ENCODE results near the gene PLCG2.
"Not testable (repeated sequence)": the region's sequence is repeated elsewhere in the genome, so short reads cannot be mapped to it uniquely, and the experiment has no call there.

The PLCG2 gene

DNA sequence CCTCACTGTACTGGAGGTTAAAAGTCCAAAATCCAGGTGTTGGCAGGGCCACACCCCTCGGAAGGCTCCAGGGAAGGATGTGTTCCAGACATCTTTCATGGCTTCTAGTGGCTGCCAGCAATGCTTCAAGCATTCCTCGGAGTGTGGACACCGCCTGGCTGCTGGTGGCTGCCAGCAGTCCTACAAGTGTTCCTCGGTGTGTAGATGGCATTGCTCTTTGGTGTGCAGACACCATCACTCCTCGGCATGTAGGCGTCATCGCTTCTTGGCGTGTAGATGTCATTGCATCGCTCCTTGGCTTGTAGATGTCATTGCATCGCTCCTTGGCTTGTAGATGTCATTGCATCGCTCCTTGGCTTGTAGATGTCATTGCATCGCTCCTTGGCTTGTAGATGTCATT is 98.4 kb downstream of the PLCG2 start:
- not testable (repeated sequence) for DNase-seq (ENCODE audit: low read depth in 2 of 2)

DNA sequence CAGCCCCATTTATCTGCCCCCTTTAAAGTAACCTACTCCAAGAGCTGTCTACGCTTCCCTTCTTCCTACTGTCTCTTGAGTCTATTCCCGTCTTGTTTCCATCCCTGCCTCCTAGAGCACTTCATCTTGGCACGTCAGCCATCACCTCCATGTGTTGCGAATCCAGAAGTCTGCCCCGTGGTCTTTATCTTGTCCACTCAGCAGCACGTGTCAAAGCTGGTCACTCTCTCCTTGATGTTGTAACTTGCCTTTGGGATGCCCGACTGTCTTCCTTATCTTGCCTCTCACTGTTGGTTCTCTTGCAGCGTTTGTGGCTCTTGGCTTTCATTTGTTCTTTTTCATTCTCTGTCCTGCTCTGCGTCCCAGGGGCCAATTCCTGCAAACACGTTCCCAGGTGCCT is 99.4 kb downstream of the PLCG2 start:
- no peak for DNase-seq (ENCODE audit: low read depth in 2 of 2)

DNA sequence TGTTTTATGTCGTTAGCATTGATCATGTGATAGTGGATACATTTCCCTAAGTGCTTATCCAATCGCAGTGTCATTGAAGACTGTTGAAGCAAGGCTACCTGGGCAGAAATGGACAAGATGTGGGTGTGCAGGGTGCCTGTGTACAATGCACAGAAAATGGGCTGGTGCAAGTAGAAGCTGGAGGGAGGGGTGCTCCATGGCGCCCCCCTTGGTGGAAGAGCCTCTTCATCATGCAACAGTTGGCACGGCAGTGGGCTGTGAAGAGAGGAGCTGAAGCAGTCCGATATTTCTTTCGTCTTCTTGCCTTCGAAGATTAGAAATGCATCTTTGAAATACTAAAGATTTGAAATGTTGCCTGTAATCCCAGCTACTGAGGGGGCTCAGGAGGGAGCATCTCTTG is 100.5 kb downstream of the PLCG2 start:
- no peak for DNase-seq (ENCODE audit: low read depth in 2 of 2)

DNA sequence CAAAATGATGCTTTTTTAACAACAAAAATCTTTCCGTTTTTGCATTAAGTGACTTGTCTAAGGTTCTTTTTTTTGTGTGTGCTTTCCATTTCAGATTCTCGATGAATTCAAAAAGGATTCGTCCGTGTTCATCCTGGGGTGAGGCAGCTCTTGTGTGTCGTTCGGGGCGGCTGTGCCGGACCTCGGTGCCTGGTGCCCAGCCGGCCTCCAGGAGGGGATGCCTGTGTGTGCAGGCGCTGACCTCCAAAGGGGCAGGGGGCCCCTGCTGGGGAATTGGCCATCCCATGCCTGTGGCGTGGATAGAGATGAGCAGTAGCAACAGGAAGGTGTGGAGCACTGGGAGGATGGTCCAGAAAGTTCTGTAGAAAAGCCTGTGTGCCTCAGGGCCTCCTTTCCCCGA is 101.7 kb downstream of the PLCG2 start:
- no peak for DNase-seq (ENCODE audit: low read depth in 2 of 2)

DNA sequence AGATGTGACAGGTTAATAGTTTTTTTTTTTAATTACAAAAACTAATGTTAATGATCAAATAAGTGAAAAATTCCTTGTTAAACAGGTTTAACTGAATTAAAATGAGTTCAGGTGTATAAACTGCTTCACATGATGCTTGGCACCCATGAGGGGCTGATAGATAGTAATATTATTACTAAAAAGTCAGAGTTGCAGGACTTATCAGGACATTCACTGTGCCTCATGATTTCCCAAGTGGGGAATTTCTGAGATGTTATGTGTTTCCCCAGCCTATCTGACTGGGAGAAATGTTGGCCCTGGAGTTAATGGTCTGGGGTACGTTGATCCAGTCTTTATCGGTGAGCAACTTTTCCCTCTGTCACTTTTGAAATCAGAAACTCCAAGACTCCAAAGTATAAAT is 102.1 kb downstream of the PLCG2 start:
- no peak for DNase-seq (ENCODE audit: low read depth in 2 of 2)

- no peak for DNase-seq (ENCODE audit: low read depth in 2 of 2)
Measured at GRCh38 chr16:81882559-81882958, 103.5 kb downstream of the PLCG2 start.

- no peak for DNase-seq (ENCODE audit: low read depth in 2 of 2)
Measured at GRCh38 chr16:81883235-81883634, 104.1 kb downstream of the PLCG2 start.

DNA sequence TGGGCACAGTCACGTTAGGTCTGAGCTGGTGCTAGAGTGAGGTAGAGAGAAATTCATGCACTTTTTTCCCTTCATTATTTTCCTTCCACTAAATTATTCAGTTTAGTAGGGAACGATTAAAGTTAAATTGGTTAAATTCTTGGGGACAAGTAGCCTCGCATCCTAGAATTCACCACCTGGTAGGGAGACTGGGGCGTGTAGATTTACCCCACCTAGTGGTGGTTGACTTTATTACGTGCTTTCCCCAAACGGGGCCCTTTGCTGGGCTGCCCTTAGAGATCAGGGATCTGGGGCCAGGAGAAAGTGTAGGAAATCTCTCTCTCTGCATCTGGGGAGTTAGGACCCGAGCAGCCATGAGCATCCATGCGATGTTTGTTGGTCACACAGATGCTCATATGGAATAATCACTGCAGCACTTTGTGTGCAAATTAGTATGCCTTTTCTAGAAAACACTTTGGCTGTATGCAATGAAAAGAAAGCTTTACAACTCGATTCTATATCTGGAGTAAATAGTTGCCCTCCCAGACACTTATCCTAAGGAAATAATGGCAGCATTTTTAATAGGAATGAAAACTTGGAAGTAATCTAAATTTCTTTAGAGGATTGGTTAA is 107.0 kb downstream of the PLCG2 start:
- DNase-seq (ENCODE audit: low read depth in 2 of 2): no peak

- no peak for DNase-seq (ENCODE audit: low read depth in 2 of 2)
Measured at GRCh38 chr16:81888520-81889394, 109.7 kb downstream of the PLCG2 start.

DNA sequence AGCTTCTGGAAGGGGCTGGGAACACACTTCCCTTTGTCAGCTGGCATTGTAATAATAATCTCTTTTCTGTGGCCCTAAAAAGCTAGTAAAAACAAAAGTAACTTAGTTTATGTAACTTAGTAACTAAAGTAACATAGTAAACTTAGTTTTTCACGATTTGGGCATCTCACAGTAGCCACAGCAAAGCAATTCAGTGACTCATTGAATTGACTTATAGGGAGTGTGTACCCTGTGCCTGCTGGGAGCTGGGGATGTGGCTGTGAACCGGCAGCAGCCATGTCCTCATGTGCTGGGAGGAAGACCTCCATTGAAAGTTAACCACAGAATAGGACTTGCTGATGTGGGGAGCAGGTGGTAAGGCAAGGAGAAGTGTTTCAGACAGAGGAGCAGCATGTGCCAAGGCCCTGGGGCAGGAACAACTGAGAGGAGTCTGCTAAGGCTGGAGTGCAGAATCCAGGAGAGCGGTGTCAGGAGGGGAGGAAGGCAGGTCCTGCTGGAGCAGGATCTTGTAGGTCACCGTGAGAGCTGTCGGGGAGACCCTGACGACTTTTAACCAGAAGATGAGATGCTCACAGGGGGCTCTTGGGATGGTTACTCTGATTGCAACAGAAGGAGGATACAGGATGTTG is 112.8 kb downstream of the PLCG2 start:
- DNase-seq (ENCODE audit: low read depth in 2 of 2): no peak

DNA sequence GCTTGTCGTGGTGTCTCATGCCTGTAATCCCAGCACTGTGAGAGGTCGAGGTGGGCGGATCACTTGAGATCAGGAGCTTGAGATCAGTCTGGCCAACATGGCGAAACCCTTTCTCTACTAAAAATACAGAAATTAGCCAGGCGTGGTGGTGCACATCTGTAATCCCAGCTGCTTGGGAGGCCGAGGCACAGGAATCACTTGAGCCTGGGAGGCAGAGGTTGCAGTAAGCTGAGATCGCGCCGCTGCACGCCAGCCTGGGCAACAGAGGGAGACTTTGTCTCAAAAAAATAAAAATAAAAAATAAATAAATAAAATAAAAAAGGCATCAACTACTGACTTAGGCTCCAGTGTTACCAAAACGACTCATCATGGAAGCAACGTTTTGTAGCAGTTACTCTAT is 115.5 kb downstream of the PLCG2 start:
- DNase-seq (ENCODE audit: low read depth in 2 of 2): no peak

DNA sequence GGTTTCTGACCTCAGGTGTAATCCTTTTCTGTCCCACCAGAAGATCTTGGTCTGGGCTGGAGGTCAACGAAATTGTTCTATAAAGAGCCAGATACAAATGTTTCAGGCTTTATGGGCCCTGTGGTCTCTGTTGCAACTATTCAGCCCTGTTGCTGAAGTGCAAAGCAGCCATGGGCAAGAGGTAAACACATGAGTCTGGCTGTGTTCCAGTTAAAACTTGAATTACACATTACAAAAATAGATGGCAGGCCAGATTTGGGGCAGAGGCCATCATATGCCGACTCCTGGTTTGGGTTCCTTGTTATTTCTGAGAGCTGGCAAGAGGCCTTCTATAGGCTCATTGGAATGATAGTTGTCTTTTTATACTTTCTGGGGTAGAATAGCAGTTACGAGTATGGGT is 117.8 kb downstream of the PLCG2 start:
- no peak for DNase-seq (ENCODE audit: low read depth in 2 of 2)

GRCh38 chr16:81899601-81900000 is 120.5 kb downstream of the PLCG2 start:
- no peak for DNase-seq (ENCODE audit: low read depth in 2 of 2)

DNA sequence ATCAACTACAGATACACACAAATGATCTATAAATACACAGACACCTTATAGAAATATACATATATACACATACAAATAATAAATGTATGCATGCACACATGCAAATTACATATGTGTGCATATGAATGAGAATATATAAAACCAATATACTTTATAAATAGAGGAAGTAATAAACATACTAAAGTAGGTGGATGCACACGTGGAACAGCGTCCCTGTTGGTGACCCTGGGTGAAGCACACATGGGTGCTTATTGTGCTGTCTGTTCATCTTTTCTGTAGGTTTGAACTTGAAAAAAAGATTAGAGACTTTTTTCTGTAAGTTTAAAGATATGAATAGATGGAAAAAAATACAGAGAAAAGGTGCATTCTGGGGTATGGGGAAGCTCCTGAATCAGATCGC is 120.9 kb downstream of the PLCG2 start:
- DNase-seq (ENCODE audit: low read depth in 2 of 2): no peak

GRCh38 chr16:81900456-81900855 is 121.4 kb downstream of the PLCG2 start:
- DNase-seq (ENCODE audit: low read depth in 2 of 2): no peak

DNA sequence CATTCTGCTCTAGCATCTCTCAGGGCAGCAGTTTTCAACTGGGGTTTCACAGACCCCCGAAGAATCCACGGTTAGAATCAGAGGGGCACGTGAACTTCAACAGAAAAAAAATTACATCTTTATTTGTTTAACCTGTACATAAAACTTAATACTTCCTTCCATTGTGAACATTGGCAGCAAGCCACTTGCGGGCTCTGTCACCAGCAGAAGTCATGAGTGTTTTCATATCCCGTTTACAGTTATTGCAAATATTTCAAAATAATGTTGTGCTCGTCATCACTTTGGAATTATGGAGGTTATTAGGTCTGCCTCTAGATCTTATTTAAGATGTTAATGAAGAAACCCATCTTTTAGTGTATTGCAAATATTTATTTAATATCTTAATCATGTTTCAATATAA is 122.4 kb downstream of the PLCG2 start:
- no peak for DNase-seq (ENCODE audit: low read depth in 2 of 2)

DNA sequence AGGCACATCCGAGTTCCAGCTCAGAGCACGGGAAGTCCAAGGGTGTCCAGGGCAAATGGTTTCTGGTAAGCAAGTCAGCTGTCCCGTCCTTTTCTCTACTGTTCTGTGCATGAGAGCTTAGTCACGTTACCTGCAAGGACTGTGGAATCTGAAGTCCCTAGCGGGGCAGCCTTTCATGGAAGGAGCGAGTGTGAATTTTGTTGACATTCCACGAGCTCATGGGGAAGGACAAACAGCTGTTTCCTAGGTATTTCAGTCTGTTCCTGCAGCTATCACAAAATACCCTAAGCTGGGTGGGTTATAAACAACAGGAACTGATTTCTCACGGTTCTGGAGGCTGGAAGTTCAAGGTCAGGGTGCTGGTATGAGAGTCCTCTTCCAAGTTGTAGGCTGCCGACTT is 122.9 kb downstream of the PLCG2 start:
- DNase-seq (ENCODE audit: low read depth in 2 of 2): no peak

- no peak for DNase-seq (ENCODE audit: low read depth in 2 of 2)
Measured at GRCh38 chr16:81904320-81904719, 125.2 kb downstream of the PLCG2 start.

DNA sequence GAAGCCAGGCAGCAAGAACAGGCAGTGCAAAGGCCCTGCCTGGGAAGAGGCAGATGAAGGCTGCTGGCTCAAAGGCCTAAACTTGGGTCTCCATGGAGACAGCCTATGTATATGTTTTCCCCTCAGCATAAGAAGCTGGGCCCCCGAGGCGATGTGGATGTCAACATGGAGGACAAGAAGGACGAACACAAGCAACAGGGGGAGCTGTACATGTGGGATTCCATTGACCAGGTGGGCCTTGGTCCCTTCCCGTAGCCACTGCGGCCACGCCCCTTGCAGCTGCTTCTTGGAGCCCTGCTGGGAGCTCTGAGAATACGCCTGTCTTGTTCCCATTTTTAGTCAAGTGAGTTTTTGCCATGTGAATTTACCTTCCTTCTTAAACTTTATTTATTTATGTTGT is 126.2 kb downstream of the PLCG2 start:
- no peak for DNase-seq (ENCODE audit: low read depth in 2 of 2)

DNA sequence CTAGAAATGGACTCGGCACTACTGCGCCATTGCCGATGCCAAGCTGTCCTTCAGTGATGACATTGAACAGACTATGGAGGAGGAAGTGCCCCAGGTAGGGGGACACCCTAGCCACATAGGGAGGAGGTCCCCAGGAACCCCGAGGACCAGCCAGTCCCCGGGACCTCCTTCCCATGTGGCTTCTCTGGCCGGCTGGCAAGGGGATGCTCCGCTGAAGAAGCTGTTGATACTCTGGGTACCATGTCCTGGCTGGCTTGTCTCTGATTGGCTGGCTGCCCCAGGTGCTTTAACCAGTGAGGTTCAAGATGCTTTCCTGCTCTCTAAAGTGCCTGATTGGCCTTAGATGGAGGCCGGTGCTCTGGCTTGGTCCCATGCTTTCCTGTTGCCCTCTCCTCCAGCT is 128.6 kb downstream of the PLCG2 start:
- DNase-seq (ENCODE audit: low read depth in 2 of 2): no peak

GRCh38 chr16:81908466-81909262 is 129.6 kb downstream of the PLCG2 start:
- DNase-seq (ENCODE audit: low read depth in 2 of 2): no peak

GRCh38 chr16:81910366-81910885 is 131.3 kb downstream of the PLCG2 start:
- no peak for DNase-seq (ENCODE audit: low read depth in 2 of 2)
